Osteoblast (primary cell): ENCODE results near the gene SHISA6. TPM values are rescaled to one million over a fixed set of nuclear protein-coding genes. Genes with fewer than 3 reads are reported as not detected.

Experiments used
- DNase-seq: peaks from one replicate; pipeline ENCODE4 v3.0.0; 2011; ENCODE audit warnings: low spot score, mixed read lengths; ENCODE audit not compliant: insufficient read length; ENCODE audit errors: missing footprints
- H2AFZ ChIP-seq: 2 replicates; pipeline ENCODE4 v1.6.0; 2011; ENCODE audit warnings: mild to moderate bottlenecking, low read length
- H3K27ac ChIP-seq: 2 replicates; pipeline ENCODE4 v1.5.1; 2011; ENCODE audit warnings: mild to moderate bottlenecking, low read depth, low read length, moderate library complexity
- H3K27me3 ChIP-seq: 2 replicates; pipeline ENCODE4 v1.6.0; 2012; ENCODE audit warnings: mild to moderate bottlenecking, control low read depth, inconsistent platforms, low read length, moderate library complexity; ENCODE audit not compliant: insufficient read depth
- H3K36me3 ChIP-seq: 2 replicates; pipeline ENCODE4 v1.5.1; 2011; ENCODE audit warnings: mild to moderate bottlenecking, low read length, control low read depth, moderate library complexity; ENCODE audit not compliant: insufficient read depth
- H3K4me1 ChIP-seq: 2 replicates; pipeline ENCODE4 v1.5.1; 2011; ENCODE audit warnings: mild to moderate bottlenecking, low read length, control low read depth, moderate library complexity; ENCODE audit not compliant: insufficient read depth
- H3K4me2 ChIP-seq: 2 replicates; pipeline ENCODE4 v1.6.0; 2011; ENCODE audit warnings: mild to moderate bottlenecking, low read length; ENCODE audit not compliant: insufficient read depth
- H3K4me3 ChIP-seq: fragments of 200-600 bp; sonication (generic); 3 replicates; pipeline ENCODE4 v1.5.1; 2012; ENCODE audit warnings: mild to moderate bottlenecking, low read length, inconsistent platforms; ENCODE audit not compliant: insufficient read depth
- H3K79me2 ChIP-seq: 2 replicates; pipeline ENCODE4 v1.6.0; 2012; ENCODE audit warnings: mild to moderate bottlenecking, low read length, control low read depth, inconsistent platforms; ENCODE audit not compliant: insufficient read depth
- H3K9me3 ChIP-seq: 2 replicates; pipeline ENCODE4 v1.5.1; 2011; ENCODE audit warnings: low read depth, low read length, control low read depth
- H4K20me1 ChIP-seq: 2 replicates; pipeline ENCODE4 v1.6.0; 2012; ENCODE audit warnings: mild to moderate bottlenecking, low read length, control low read depth; ENCODE audit not compliant: insufficient read depth
- CTCF ChIP-seq: IDR thresholded peaks from 2 replicates; pipeline ENCODE4 v1.5.1; 2011; ENCODE audit warnings: mild to moderate bottlenecking, low read depth, low read length, moderate library complexity; ENCODE audit errors: extremely low read depth
- total RNA-seq: library from RNA; depleted of rRNA; stranded (reverse); fragments of >200 nt; gene quantifications from 2 replicates; pipeline ENCODE4 v1.2.3, GENCODE V29; 2012

Gene SHISA6
- total RNA-seq, 1 donor: not detected

DNA sequence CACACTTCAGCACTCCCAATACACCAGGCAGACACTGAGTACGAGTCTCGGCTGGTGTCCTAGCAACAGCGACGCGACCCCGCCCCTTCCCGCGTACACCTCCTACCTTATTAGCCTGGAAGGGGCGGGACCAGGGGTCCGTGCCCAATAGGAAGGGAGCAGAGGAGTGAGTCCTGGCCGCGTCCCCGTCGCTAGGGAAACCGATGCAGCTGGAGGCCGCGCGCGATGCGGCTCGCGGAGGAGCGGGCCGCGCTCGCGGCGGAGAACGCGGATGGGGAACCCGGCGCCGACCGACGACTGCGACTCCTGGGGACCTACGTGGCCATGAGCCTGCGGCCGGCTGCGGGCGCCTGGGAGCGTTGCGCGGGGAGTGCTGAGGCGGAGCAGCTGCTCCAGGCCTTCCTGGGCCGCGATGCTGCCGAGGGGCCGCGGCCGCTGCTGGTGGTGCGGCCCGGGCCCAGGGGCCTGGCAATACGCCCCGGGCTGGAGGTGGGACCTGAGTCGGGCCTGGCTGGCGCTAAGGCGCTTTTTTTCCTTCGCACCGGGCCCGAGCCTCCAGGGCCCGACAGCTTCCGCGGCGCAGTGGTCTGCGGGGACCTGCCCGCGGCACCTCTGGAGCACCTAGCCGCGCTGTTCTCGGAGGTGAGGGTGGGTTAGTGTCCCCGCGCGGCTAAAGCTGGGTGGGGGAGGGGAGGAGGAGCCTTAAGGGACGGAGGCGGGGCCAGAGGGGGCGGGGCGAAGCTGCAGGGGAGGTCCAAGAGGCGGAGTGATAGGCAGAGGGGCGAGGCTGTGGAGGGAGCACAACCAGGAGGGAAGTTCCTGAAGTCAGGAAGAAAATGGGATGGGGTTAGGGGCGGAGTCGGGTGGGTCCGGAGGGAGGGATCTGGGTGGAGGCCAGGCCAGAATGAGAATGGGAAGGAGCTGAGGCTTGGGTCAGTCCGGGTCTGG, 357.5 kb downstream of the SHISA6 start, which contains the start of gene DNAH9:
DNAH9 (plus strand) TSS at position 197 of the 948 bp plus-strand sequence; CDS start at position 226, 29 bp downstream.
- H3K36me3 ChIP-seq: no peaks in the 10 kb centered on the region
- H3K27me3 ChIP-seq: no peaks in the 10 kb centered on the region
- H4K20me1 ChIP-seq: no peaks in the 10 kb centered on the region
- no peak within 1 kb of the TSS for H2AFZ ChIP-seq
- H3K27ac ChIP-seq: no peak within 1 kb of the TSS
- peak; percentile 51 for DNase-seq
- no peak within 1 kb of the TSS for H3K4me2 ChIP-seq
- no peaks in the 10 kb centered on the region for H3K79me2 ChIP-seq
- TF ChIP-seq CTCF: no peak
- no peaks in the 10 kb centered on the region for H3K4me1 ChIP-seq
- H3K9me3 ChIP-seq: no peaks in the 10 kb centered on the region
- no peak within 1 kb of the TSS for H3K4me3 ChIP-seq

DNA sequence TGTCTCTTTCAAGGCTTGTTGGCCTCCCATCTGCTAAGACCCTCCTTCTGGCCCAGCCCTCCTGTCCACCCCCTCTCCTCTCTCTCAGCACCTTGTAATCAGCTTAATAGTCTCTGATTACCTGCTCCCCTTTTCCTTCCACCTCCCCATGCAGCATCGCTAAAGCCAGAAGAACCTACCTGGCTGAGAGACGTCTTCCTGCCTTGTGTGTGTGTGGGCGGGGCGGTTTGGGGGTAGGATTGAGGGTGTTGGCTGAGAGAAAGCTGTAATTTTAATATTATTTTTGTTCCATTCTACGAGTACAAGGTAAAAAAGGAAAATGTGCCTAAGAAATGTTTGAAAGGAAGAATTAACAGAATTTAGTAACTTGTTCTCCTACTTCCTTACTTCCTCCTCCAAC, 360.6 kb downstream of the SHISA6 start:
- no peak overlapping the region for H3K27ac ChIP-seq

DNA sequence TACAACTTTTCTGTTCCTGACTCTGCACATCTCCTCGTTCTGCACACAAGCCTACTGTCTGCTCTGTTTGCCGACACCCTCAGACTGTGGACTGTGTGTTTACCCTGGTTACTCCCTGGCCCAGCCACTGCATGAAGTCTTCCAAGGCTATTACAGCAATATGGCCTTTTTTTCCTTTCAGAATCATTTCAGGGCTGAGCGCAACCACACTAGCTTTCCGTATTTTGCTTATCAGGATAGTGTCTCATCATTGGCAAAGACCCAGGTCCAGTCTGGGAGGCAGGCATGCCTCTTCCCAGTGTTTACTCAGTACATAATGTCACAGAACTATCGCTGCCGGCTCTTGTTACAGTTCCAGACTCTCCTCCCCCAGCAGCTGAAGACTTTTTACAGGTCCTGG, 367.4 kb downstream of the SHISA6 start:
- no peaks in the 10 kb centered on the region for H4K20me1 ChIP-seq
- no peaks in the 10 kb centered on the region for H3K4me1 ChIP-seq
- H3K27ac ChIP-seq: no peak overlapping the region
- H3K4me2 ChIP-seq: no peak overlapping the region
- peaks cover 6% of the 10 kb centered on the region for H3K9me3 ChIP-seq
- no peak for TF ChIP-seq CTCF
- no peak for DNase-seq
- no peaks in the 10 kb centered on the region for H3K27me3 ChIP-seq
- H3K36me3 ChIP-seq: no peaks in the 10 kb centered on the region
- no peaks in the 10 kb centered on the region for H3K79me2 ChIP-seq
- no peak overlapping the region for H3K4me3 ChIP-seq
- no peak overlapping the region for H2AFZ ChIP-seq

More for the DNA sequence above, 360.6 kb downstream of the SHISA6 start:
- Histone ChIP-seq H3K79me2 (no peaks in the 10 kb centered on the region), H3K4me1 (no peaks in the 10 kb centered on the region), H4K20me1 (no peaks in the 10 kb centered on the region), H3K4me3 (no peak overlapping the region), H3K9me3 (no peaks in the 10 kb centered on the region), H3K27me3 (no peaks in the 10 kb centered on the region), H2AFZ (no peak overlapping the region), H3K36me3 (no peaks in the 10 kb centered on the region), H3K4me2 (no peak overlapping the region)
- no peak for DNase-seq
- TF ChIP-seq CTCF: no peak

- H3K27me3 ChIP-seq: no peaks in the 10 kb centered on the region
- no peaks in the 10 kb centered on the region for H3K4me1 ChIP-seq
- DNase-seq: no peak
- no peak for TF ChIP-seq CTCF
- H4K20me1 ChIP-seq: no peaks in the 10 kb centered on the region
- H3K36me3 ChIP-seq: no peaks in the 10 kb centered on the region
- H3K4me2 ChIP-seq: no peak overlapping the region
- H2AFZ ChIP-seq: no peak overlapping the region
- peaks cover 6% of the 10 kb centered on the region for H3K9me3 ChIP-seq
- H3K79me2 ChIP-seq: no peaks in the 10 kb centered on the region
- H3K4me3 ChIP-seq: no peak overlapping the region
- H3K27ac ChIP-seq: no peak overlapping the region
These were observed 370.1 kb downstream of the SHISA6 start for GRCh38 chr17:11610999-11611566.
